HEK293 (cell line): ENCODE measurements around the gene CLPTM1.

Experiments used
- CTCF ChIA-PET: fragments of 350-600 bp; formaldehyde crosslinking; extraction: SDS; loops from one replicate; lab custom pipeline; 2021; ENCODE audit warnings: antibody characterized with exemption; lab: Yijun Ruan, JAX
- POLR2A ChIA-PET: fragments of 300-600 bp; formaldehyde crosslinking; extraction: SDS; loops from one replicate; lab custom pipeline; 2020; ENCODE audit warnings: antibody characterized with exemption, inconsistent platforms; lab: Yijun Ruan, JAX
- H3K27ac ChIP-seq: fragments of 200-500 bp; sonication (Bioruptor generic); 2 replicates; pipeline ENCODE4 v1.5.1; 2014; ENCODE audit warnings: low read depth, low read length, control low read depth, inconsistent platforms; ENCODE audit errors: extremely low read depth
- H3K36me3 ChIP-seq, 2 experiments: fragments of 200-500 bp in 1 of 2; sonication (Bioruptor generic) in 1 of 2; 1 replicate in 1 of 2; 2 replicates in 1 of 2; pipeline ENCODE4 v1.5.1; 2014 to 2017; ENCODE audit warnings: inconsistent platforms in 2 of 2, low read length in 2 of 2; ENCODE audit not compliant: control insufficient read depth in 2 of 2, insufficient read depth in 1 of 2
- H3K4me1 ChIP-seq: fragments of 200-500 bp; sonication (Bioruptor generic); 2 replicates; pipeline ENCODE4 v1.5.1; 2014; ENCODE audit warnings: mild to moderate bottlenecking, low read length, inconsistent platforms; ENCODE audit not compliant: control insufficient read depth, insufficient read depth
- H3K4me3 ChIP-seq: 2 replicates; pipeline ENCODE4 v1.5.1; 2011; ENCODE audit warnings: low read depth, mild to moderate bottlenecking, control low read depth, low read length, moderate library complexity
- H3K9me3 ChIP-seq: fragments of 200-500 bp; sonication (Bioruptor generic); 2 replicates; pipeline ENCODE4 v1.5.1; 2014; ENCODE audit warnings: low read depth, low read length, inconsistent platforms; ENCODE audit not compliant: control insufficient read depth, insufficient read depth
- GLI2 ChIP-seq: fragments of 450-650 bp; formaldehyde crosslinking; IDR thresholded peaks from 2 replicates; pipeline ENCODE4; 2017; ENCODE audit warnings: missing biosample characterization, missing genetic modification characterization, low read depth, borderline replicate concordance
- SCRT2 ChIP-seq: fragments of 450-650 bp; formaldehyde crosslinking; IDR thresholded peaks from 2 replicates; pipeline ENCODE4 v1.5.1; 2016; ENCODE audit warnings: missing biosample characterization, missing genetic modification characterization
- TRIM28 ChIP-seq: IDR thresholded peaks from 2 replicates; pipeline ENCODE4 v1.6.1; 2011; ENCODE audit warnings: low read length, control low read depth, borderline replicate concordance
- ZNF112 ChIP-seq: fragments of 450-650 bp; formaldehyde crosslinking; IDR thresholded peaks from 2 replicates; pipeline ENCODE4 v1.5.0; 2017; ENCODE audit warnings: missing biosample characterization, missing genetic modification characterization
- ZNF239 ChIP-seq: fragments of 450-650 bp; formaldehyde crosslinking; IDR thresholded peaks from 2 replicates; pipeline ENCODE4 v1.5.1; 2016; ENCODE audit warnings: missing biosample characterization, missing genetic modification characterization
- ZNF350 ChIP-seq: fragments of 450-650 bp; formaldehyde crosslinking; IDR thresholded peaks from 2 replicates; pipeline ENCODE4 v1.5.0; 2017; ENCODE audit warnings: missing biosample characterization, mild to moderate bottlenecking, missing genetic modification characterization
- ZNF366 ChIP-seq: fragments of 450-650 bp; formaldehyde crosslinking; conservative IDR thresholded peaks from 2 replicates; pipeline ENCODE4 v1.5.1; 2016; ENCODE audit warnings: missing biosample characterization, missing genetic modification characterization
- ZNF416 ChIP-seq: fragments of 450-650 bp; formaldehyde crosslinking; IDR thresholded peaks from 2 replicates; pipeline ENCODE4 v1.5.1; 2016; ENCODE audit warnings: missing biosample characterization, missing genetic modification characterization
- ZNF449 ChIP-seq: fragments of 450-650 bp; formaldehyde crosslinking; IDR thresholded peaks from 2 replicates; pipeline ENCODE4 v1.5.1; 2017; ENCODE audit warnings: missing biosample characterization, mild to moderate bottlenecking, missing genetic modification characterization, moderate library complexity
- ZNF521 ChIP-seq: fragments of 450-650 bp; formaldehyde crosslinking; IDR thresholded peaks from 2 replicates; pipeline ENCODE4 v1.5.1; 2017; ENCODE audit warnings: missing biosample characterization, mild to moderate bottlenecking, missing genetic modification characterization
- ZNF530 ChIP-seq: fragments of 450-650 bp; formaldehyde crosslinking; IDR thresholded peaks from 2 replicates; pipeline ENCODE4 v1.5.1; 2016; ENCODE audit warnings: low read depth, missing biosample characterization, missing genetic modification characterization
- ZNF548 ChIP-seq: fragments of 450-650 bp; formaldehyde crosslinking; IDR thresholded peaks from 2 replicates; pipeline ENCODE4 v1.5.1; 2016; ENCODE audit warnings: missing biosample characterization, missing genetic modification characterization
- ZNF621 ChIP-seq: fragments of 450-650 bp; formaldehyde crosslinking; IDR thresholded peaks from 2 replicates; pipeline ENCODE4 v1.5.1; 2017; ENCODE audit warnings: missing biosample characterization, missing genetic modification characterization
- ZNF629 ChIP-seq: fragments of 450-650 bp; formaldehyde crosslinking; IDR thresholded peaks from 2 replicates; pipeline ENCODE4 v1.5.1; 2017; ENCODE audit warnings: missing biosample characterization, missing genetic modification characterization
- TF ChIP-seq, protein P1 (sequence below): fragments of 450-650 bp; formaldehyde crosslinking; IDR thresholded peaks from 2 replicates; pipeline ENCODE4 v1.5.1; 2016; ENCODE audit warnings: missing biosample characterization, missing genetic modification characterization
- TF ChIP-seq, protein P2 (sequence below): fragments of 450-650 bp; formaldehyde crosslinking; IDR thresholded peaks from 2 replicates; pipeline ENCODE4 v1.5.0; 2017; ENCODE audit warnings: missing biosample characterization, missing genetic modification characterization, borderline replicate concordance

The CLPTM1 gene

DNA sequence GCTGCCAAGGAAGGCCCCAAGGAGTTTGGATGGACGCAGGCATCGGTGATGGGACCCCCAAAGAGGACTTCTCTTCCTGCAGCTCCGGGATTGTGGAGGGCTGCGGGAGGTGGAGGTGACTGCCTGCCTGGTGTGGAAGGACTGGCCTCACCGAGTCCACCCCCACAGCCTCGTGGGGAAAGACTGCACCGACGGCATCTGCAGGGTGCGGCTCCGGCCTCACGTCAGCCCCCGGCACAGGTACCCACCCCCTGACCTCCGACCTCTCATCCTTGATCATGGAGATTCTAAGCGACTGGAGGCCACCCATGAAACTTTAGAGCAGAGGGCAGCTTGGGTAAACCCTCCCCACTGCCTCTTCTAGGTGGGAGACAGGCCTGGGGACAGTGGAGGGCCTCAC is 66.8 kb downstream of the CLPTM1 start:
- CTCF ChIA-PET, result interaction anchor here (0.8 to 1.4 kb wide), 2 partner anchors 21 to 38 kb away, joined by 4 to 7 read pairs; partner anchors contain the start of gene RELB
- no peak overlapping the region for H3K27ac ChIP-seq
- no peaks in the 10 kb centered on the region for H3K9me3 ChIP-seq
- no peak overlapping the region for H3K4me3 ChIP-seq
- TF ChIP-seq ZNF112 (tag by site-specific recombination) (no peak), ZNF621 (no peak), GLI2 (no peak), ZNF239 (tag by site-specific recombination) (no peak), ZNF449 (tag by site-specific recombination) (no peak)
- POLR2A ChIA-PET, result interaction anchor here (0.6 to 0.7 kb wide), 2 partner anchors 17 to 748 kb away, joined by 3 read pairs; no protein-coding TSS in a partner anchor
- no peaks in the 10 kb centered on the region; a peak in 1 of 3 replicates for H3K36me3 ChIP-seq
- H3K4me1 ChIP-seq, result no peaks in the 10 kb centered on the region; the same call in 1 of the 2 replicates

GRCh38 chr19:45023048-45023447 is 67.9 kb downstream of the CLPTM1 start:
- CTCF ChIA-PET, result interaction anchor here (0.7 to 0.8 kb wide), 2 partner anchors 17 to 22 kb away, joined by 4 read pairs; partner anchors contain the start of gene RELB
- H3K4me1 ChIP-seq, result no peaks in the 10 kb centered on the region
- POLR2A ChIA-PET, result interaction anchor here (0.6 kb wide), 1 partner anchor 463 kb away, joined by 3 read pairs; no protein-coding TSS in a partner anchor
- H3K9me3 ChIP-seq, result no peaks in the 10 kb centered on the region
- TF ChIP-seq SCRT2 (tag by site-specific recombination) (no peak), ZNF366 (tag by site-specific recombination) (peak; percentile 66)
- TF ChIP-seq, all 188 proteins: peak for 1
- Histone ChIP-seq H3K27ac (no peak overlapping the region), H3K36me3 (no peaks in the 10 kb centered on the region; a peak in 1 of 3 replicates), H3K4me3 (no peak overlapping the region)

- Histone ChIP-seq H3K4me1 (no peaks in the 10 kb centered on the region), H3K27ac (no peak overlapping the region), H3K4me3 (no peak overlapping the region), H3K9me3 (no peaks in the 10 kb centered on the region), H3K36me3 (no peaks in the 10 kb centered on the region)
- ChIA-PET POLR2A (no interaction called here), CTCF (no interaction called here)
- no peak for TF ChIP-seq ZNF350 (tag by site-specific recombination)
- no peak for TF ChIP-seq TRIM28
- TF ChIP-seq, protein P1, sequence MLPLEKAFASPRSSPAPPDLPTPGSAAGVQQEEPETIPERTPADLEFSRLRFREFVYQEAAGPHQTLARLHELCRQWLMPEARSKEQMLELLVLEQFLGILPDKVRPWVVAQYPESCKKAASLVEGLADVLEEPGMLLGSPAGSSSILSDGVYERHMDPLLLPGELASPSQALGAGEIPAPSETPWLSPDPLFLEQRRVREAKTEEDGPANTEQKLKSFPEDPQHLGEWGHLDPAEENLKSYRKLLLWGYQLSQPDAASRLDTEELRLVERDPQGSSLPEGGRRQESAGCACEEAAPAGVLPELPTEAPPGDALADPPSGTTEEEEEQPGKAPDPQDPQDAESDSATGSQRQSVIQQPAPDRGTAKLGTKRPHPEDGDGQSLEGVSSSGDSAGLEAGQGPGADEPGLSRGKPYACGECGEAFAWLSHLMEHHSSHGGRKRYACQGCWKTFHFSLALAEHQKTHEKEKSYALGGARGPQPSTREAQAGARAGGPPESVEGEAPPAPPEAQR (tag by site-specific recombination), result no peak
- TF ChIP-seq ZNF530 (tag by site-specific recombination), result no peak
- no peak for TF ChIP-seq ZNF629 (tag by site-specific recombination)
- TF ChIP-seq ZNF416 (tag by site-specific recombination), result no peak
- TF ChIP-seq ZNF548 (tag by site-specific recombination), result no peak
- no peak for TF ChIP-seq ZNF521 (tag by site-specific recombination)
- TF ChIP-seq, protein P2, sequence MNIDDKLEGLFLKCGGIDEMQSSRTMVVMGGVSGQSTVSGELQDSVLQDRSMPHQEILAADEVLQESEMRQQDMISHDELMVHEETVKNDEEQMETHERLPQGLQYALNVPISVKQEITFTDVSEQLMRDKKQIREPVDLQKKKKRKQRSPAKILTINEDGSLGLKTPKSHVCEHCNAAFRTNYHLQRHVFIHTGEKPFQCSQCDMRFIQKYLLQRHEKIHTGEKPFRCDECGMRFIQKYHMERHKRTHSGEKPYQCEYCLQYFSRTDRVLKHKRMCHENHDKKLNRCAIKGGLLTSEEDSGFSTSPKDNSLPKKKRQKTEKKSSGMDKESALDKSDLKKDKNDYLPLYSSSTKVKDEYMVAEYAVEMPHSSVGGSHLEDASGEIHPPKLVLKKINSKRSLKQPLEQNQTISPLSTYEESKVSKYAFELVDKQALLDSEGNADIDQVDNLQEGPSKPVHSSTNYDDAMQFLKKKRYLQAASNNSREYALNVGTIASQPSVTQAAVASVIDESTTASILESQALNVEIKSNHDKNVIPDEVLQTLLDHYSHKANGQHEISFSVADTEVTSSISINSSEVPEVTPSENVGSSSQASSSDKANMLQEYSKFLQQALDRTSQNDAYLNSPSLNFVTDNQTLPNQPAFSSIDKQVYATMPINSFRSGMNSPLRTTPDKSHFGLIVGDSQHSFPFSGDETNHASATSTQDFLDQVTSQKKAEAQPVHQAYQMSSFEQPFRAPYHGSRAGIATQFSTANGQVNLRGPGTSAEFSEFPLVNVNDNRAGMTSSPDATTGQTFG, result no peak
These were observed 70.1 kb downstream of the CLPTM1 start for GRCh38 chr19:45025264-45025663.
